Measurements from ENCODE around the gene ILDR1.
"Not testable (repeated sequence)": the region's sequence is repeated elsewhere in the genome, so short reads cannot be mapped to it uniquely, and the experiment has no call there.

ILDR1 gene

GRCh38 chr3:122021811-122022401, at the start of gene ILDR1:
TSS of gene ILDR1 (minus strand) at chr3:122022247. CDS start at chr3:122022077, 170 bp downstream.
- no peak for DNase-seq

GRCh38 chr3:122067588-122068240, 45.7 kb upstream of the ILDR1 start:
- no peak for DNase-seq

GRCh38 chr3:122067214-122067550, 45.1 kb upstream of the ILDR1 start:
- DNase-seq = no peak

- DNase-seq = no peak
These were observed 44.5 kb upstream of the ILDR1 start for GRCh38 chr3:122066331-122067213.

- no peak for DNase-seq
These were observed 42.3 kb upstream of the ILDR1 start for GRCh38 chr3:122064326-122064725.

GRCh38 chr3:122063908-122064307, 41.9 kb upstream of the ILDR1 start:
- DNase-seq = no peak

- DNase-seq = no peak
These were observed 38.1 kb upstream of the ILDR1 start for GRCh38 chr3:122060040-122060698.

- no peak for DNase-seq
These were observed 36.2 kb upstream of the ILDR1 start for GRCh38 chr3:122058294-122058693.

GRCh38 chr3:122057671-122058070, 35.6 kb upstream of the ILDR1 start:
- DNase-seq = no peak

- no peak for DNase-seq
These were observed 33.2 kb upstream of the ILDR1 start, which contains the start of gene CD86 for GRCh38 chr3:122055215-122055614. TSS of gene CD86 (plus strand) at chr3:122055362. CDS start at chr3:122055490, 128 bp downstream.

- no peak for DNase-seq
These were observed 30.9 kb upstream of the ILDR1 start for GRCh38 chr3:122052968-122053367.

GRCh38 chr3:122047773-122048172, 25.7 kb upstream of the ILDR1 start:
- DNase-seq = not testable (repeated sequence)

- DNase-seq = not testable (repeated sequence)
These were observed 25.2 kb upstream of the ILDR1 start for GRCh38 chr3:122047296-122047695.

- no peak for DNase-seq
These were observed 11.0 kb upstream of the ILDR1 start for GRCh38 chr3:122033023-122033422.

GRCh38 chr3:122032531-122032930, 10.5 kb upstream of the ILDR1 start:
- DNase-seq = no peak

GRCh38 chr3:122031123-122031468, 9.0 kb upstream of the ILDR1 start:
- no peak for DNase-seq

- DNase-seq = no peak
These were observed 8.5 kb upstream of the ILDR1 start for GRCh38 chr3:122030381-122031122.

GRCh38 chr3:122025296-122025695, 3.2 kb upstream of the ILDR1 start:
- DNase-seq = no peak

GRCh38 chr3:122024800-122025199, 2.8 kb upstream of the ILDR1 start:
- no peak for DNase-seq

- DNase-seq = no peak
These were observed 1.4 kb upstream of the ILDR1 start for GRCh38 chr3:122023335-122023910.

- DNase-seq = no peak
These were observed 1.0 kb downstream of the ILDR1 start for GRCh38 chr3:122021037-122021436.

GRCh38 chr3:122019493-122019892, 2.6 kb downstream of the ILDR1 start:
- DNase-seq = no peak

All from right forelimb (tissue), 1 donor.